ENCODE measurements around the gene TPM4. TPM values are rescaled to one million over a fixed set of nuclear protein-coding genes. Genes with fewer than 3 reads are reported as not detected.
A peak's percentile ranks its signal among the peaks of the same experiment; 100 is the strongest.
"Not testable (repeated sequence)": the region's sequence is repeated elsewhere in the genome, so short reads cannot be mapped to it uniquely, and the experiment has no call there.

TPM4 gene
- total RNA-seq: 100 to 1,000 TPM; 167 to 609 (median 275) TPM
- polyA plus RNA-seq: 100 to 1,000 TPM; 185 to 475 (median 427) TPM
- long read RNA-seq, donor 1, transcript TPM4-201 (8 exons, 2,666 nt): minor isoform, 50 of 243 reads
- long read RNA-seq, donor 1, transcript TPM4-213 (1 exons, 2,672 nt): major isoform, 81 of 243 reads
- long read RNA-seq, donor 1, partial matches to known transcripts: 111 of 243 reads
- long read RNA-seq, donor 1, other reads (novel, unspliced or antisense): 0 of 243 reads
- long read RNA-seq, donor 2, transcript TPM4-201 (8 exons, 2,666 nt): major isoform, 78 of 262 reads
- long read RNA-seq, donor 2, transcript TPM4-213 (1 exons, 2,672 nt): minor isoform, 58 of 262 reads
- long read RNA-seq, donor 2, partial matches to known transcripts: 117 of 262 reads
- long read RNA-seq, donor 2, other reads (novel, unspliced or antisense): 7 of 262 reads
- long read RNA-seq, donor 3, transcript TPM4-201 (8 exons, 2,666 nt): major isoform, 45 of 139 reads
- long read RNA-seq, donor 3, transcript TPM4-213 (1 exons, 2,672 nt): minor isoform, 44 of 139 reads
- long read RNA-seq, donor 3, partial matches to known transcripts: 42 of 139 reads
- long read RNA-seq, donor 3, other reads (novel, unspliced or antisense): 7 of 139 reads
- long read RNA-seq, donor 4, transcript TPM4-213 (1 exons, 2,672 nt): major isoform, 5 of 9 reads
- long read RNA-seq, donor 4, partial matches to known transcripts: 0 of 9 reads
- long read RNA-seq, donor 4, other reads (novel, unspliced or antisense): 0 of 9 reads
- long read RNA-seq, donor 5, transcript TPM4-213 (1 exons, 2,672 nt): major isoform, 100 of 332 reads
- long read RNA-seq, donor 5, transcript TPM4-201 (8 exons, 2,666 nt): minor isoform, 98 of 332 reads
- long read RNA-seq, donor 5, partial matches to known transcripts: 99 of 332 reads
- long read RNA-seq, donor 5, other reads (novel, unspliced or antisense): 29 of 332 reads
- long read RNA-seq, donor 6, transcript TPM4-201 (8 exons, 2,666 nt): major isoform, 136 of 577 reads
- long read RNA-seq, donor 6, transcript TPM4-213 (1 exons, 2,672 nt): minor isoform, 129 of 577 reads
- long read RNA-seq, donor 6, transcript TPM4-206 (4 exons, 877 nt): minor isoform, 5 of 577 reads
- long read RNA-seq, donor 6, partial matches to known transcripts: 282 of 577 reads
- long read RNA-seq, donor 6, other reads (novel, unspliced or antisense): 21 of 577 reads
- long read RNA-seq, donor 7, transcript TPM4-201 (8 exons, 2,666 nt): minor isoform, 80 of 258 reads
- long read RNA-seq, donor 7, transcript TPM4-213 (1 exons, 2,672 nt): major isoform, 119 of 258 reads
- long read RNA-seq, donor 7, partial matches to known transcripts: 51 of 258 reads
- long read RNA-seq, donor 7, other reads (novel, unspliced or antisense): 5 of 258 reads
- long read RNA-seq, donor 8, transcript TPM4-213 (1 exons, 2,672 nt): major isoform, 93 of 257 reads
- long read RNA-seq, donor 8, transcript TPM4-201 (8 exons, 2,666 nt): minor isoform, 54 of 257 reads
- long read RNA-seq, donor 8, partial matches to known transcripts: 88 of 257 reads
- long read RNA-seq, donor 8, other reads (novel, unspliced or antisense): 20 of 257 reads
- long read RNA-seq, donor 9, transcript TPM4-201 (8 exons, 2,666 nt): minor isoform, 59 of 241 reads
- long read RNA-seq, donor 9, transcript TPM4-213 (1 exons, 2,672 nt): major isoform, 99 of 241 reads
- long read RNA-seq, donor 9, partial matches to known transcripts: 77 of 241 reads
- long read RNA-seq, donor 9, other reads (novel, unspliced or antisense): 5 of 241 reads
- long read RNA-seq, donor 10, transcript TPM4-201 (8 exons, 2,666 nt): major isoform, 19 of 57 reads
- long read RNA-seq, donor 10, transcript TPM4-213 (1 exons, 2,672 nt): major isoform, 19 of 57 reads
- long read RNA-seq, donor 10, transcript TPM4-206 (4 exons, 877 nt): minor isoform, 5 of 57 reads
- long read RNA-seq, donor 10, partial matches to known transcripts: 14 of 57 reads
- long read RNA-seq, donor 10, other reads (novel, unspliced or antisense): 0 of 57 reads

DNA sequence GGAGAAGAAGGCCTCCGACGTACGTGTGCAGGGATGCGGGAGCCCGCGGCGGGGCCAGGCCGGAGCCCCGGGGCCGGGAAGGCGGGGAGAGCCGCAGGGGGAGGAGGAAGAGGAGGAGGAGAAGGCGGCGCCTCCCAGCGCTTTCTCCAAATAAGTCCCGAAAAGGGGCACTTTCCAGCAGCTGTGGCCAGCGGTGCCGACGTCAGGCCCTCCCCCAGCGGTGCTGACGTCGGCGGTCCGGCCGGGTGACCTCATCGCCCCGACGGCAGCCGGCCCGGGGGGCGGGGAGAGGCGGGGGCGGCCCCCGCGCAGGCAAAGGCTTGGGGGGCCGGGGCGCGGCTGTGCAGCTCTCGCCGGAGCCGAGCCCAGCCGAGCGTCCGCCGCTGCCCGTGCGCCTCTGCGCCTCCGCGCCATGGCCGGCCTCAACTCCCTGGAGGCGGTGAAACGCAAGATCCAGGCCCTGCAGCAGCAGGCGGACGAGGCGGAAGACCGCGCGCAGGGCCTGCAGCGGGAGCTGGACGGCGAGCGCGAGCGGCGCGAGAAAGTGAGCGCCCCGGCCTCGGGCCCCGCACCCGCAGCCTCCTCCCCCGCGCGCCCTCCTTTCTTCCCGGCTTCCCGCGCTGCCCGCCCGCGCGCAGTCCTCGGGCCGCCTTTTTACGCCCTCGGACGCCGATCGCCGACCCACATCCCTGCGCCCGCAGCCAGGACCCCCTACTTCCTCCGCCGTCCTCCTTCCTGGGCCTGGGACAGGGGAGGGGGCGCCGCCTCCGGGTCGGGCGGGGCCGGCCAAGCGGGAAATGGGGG lies at the start of gene TPM4:
Gene TPM4 (plus strand): TSS at position 342 of the 804 bp plus-strand sequence. CDS start 71 bp downstream, at position 413.
- no peaks in the 10 kb centered on the region for H3K27me3 ChIP-seq
- peak; percentile 84 to 97 for DNase-seq
- intact Hi-C loops (cut with DNase I; ENCODE audit: low total_unique reads): no loop called here
- no peaks in the 10 kb centered on the region for H3K9me3 ChIP-seq
- H3K4me3 ChIP-seq: peak within 1 kb of the TSS; percentile 56 to 98 (median 82)
- peak within 1 kb of the TSS; percentile 84 to 100 (median 100) for H3K27ac ChIP-seq
- H3K36me3 ChIP-seq: peaks cover under 1 to 23% (median 11%) of the 10 kb centered on the region in 4 donors
- 0 to 1% (median 0%) methylated on average over 21 to 101 of the region's 101 CpGs for WGBS, 5 donors
- peaks cover 28 to 83% (median 69%) of the 10 kb centered on the region in 4 donors for H3K4me1 ChIP-seq
- TF ChIP-seq EP300 (IDR thresholded peaks at IDR 0.05) (peak; percentile 95), POLR2AphosphoS5 (IDR thresholded peaks at IDR 0.05) (peak; percentile 59 to 92 (median 88)), POLR2A (IDR thresholded peaks at IDR 0.05) (peak in 2 of 4 donors; percentile 8 to 17)
- TF ChIP-seq, protein P1, sequence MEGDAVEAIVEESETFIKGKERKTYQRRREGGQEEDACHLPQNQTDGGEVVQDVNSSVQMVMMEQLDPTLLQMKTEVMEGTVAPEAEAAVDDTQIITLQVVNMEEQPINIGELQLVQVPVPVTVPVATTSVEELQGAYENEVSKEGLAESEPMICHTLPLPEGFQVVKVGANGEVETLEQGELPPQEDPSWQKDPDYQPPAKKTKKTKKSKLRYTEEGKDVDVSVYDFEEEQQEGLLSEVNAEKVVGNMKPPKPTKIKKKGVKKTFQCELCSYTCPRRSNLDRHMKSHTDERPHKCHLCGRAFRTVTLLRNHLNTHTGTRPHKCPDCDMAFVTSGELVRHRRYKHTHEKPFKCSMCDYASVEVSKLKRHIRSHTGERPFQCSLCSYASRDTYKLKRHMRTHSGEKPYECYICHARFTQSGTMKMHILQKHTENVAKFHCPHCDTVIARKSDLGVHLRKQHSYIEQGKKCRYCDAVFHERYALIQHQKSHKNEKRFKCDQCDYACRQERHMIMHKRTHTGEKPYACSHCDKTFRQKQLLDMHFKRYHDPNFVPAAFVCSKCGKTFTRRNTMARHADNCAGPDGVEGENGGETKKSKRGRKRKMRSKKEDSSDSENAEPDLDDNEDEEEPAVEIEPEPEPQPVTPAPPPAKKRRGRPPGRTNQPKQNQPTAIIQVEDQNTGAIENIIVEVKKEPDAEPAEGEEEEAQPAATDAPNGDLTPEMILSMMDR (IDR thresholded peaks at IDR 0.05): peak in 1 of 7 experiments; percentile 3

DNA sequence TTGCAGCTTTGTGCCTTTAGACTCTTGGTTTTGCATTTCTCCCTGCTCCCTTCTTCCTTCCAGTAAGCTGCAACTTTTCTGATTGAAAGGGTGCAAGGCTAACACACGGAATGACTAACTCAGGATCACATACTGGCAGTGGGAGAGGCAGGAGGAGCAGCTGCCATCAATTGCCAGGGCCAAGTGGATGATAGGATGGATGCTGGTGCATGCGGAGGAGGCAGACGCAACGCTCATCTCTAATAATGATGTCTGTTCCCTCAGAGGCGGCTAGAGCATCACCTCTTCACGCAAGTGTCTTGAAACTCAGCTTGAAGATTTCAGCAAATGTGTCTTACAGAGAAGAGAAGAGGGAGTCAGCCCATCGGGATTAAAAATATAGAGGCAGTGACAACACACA lies 49.5 kb upstream of the TPM4 start:
- Histone ChIP-seq H3K27ac (no peak overlapping the region), H3K4me3 (no peak overlapping the region), H3K9me3 (no peaks in the 10 kb centered on the region), H3K27me3 (no peaks in the 10 kb centered on the region), H3K36me3 (no peaks in the 10 kb centered on the region), H3K4me1 (no peaks in the 10 kb centered on the region)
- 78 to 84% (median 80%) methylated on average over 7 of the region's 7 CpGs for WGBS, 5 donors
- TF ChIP-seq POLR2A (IDR thresholded peaks at IDR 0.05) (no peak), EP300 (IDR thresholded peaks at IDR 0.05) (no peak)
- TF ChIP-seq, protein P1 (IDR thresholded peaks at IDR 0.05): no peak
- intact Hi-C loops (cut with DNase I; ENCODE audit: low total_unique reads): no loop called here
- no peak for DNase-seq

DNA sequence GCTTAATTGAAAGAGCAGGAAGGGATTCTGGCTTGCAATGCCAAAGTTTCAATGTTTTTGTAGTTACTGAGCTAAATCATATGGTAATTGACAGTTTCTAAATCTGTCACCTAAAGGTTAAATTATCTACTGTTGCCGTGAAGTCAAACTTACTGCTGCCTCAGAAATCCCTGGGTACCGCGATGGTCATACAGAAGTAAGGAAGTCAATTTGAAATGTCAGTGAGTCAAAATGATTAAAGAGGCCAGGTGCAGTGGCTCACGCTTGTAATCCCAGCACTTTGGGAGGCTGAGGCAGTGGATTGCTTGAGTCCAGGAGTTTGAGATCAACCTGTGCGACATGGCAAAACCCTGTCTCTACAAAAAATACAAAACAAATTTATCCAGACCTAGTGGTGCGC lies 48.8 kb upstream of the TPM4 start:
- no peak overlapping the region for H3K4me3 ChIP-seq
- DNase-seq: no peak
- intact Hi-C loops (cut with DNase I; ENCODE audit: low total_unique reads): no loop called here
- H3K27ac ChIP-seq: no peak overlapping the region
- no peaks in the 10 kb centered on the region for H3K27me3 ChIP-seq
- H3K4me1 ChIP-seq: no peaks in the 10 kb centered on the region
- TF ChIP-seq POLR2A (IDR thresholded peaks at IDR 0.05) (no peak), EP300 (IDR thresholded peaks at IDR 0.05) (no peak), POLR2AphosphoS5 (IDR thresholded peaks at IDR 0.05) (no peak)
- TF ChIP-seq, protein P1 (IDR thresholded peaks at IDR 0.05): no peak
- H3K9me3 ChIP-seq: no peaks in the 10 kb centered on the region
- no peaks in the 10 kb centered on the region for H3K36me3 ChIP-seq
- 36 to 57% (median 55%) methylated on average over 6 of the region's 6 CpGs for WGBS, 5 donors

DNA sequence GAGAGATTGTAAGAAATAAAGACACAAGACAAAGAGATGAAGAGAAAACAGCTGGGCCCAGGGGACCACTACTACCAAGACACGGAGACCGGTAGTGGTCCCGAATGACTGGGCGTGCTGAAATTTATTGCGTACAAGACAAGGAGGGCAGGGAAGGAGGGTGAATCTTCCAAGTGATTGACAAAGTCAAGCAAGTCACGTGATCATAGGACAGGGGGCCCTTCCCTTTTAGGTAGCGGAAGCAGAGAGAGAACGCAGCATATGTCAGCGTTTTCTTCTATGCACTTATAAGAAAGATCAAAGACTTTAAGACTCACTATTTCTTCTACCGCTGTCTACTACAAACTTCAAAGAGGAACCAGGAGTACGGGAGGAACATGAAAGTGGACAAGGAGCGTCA lies 46.1 kb upstream of the TPM4 start:
- H3K4me1 ChIP-seq; DNase-seq; H3K4me3 ChIP-seq; H3K27ac ChIP-seq; H3K36me3 ChIP-seq; intact Hi-C loops (cut with DNase I; ENCODE audit: low total_unique reads); H3K27me3 ChIP-seq; H3K9me3 ChIP-seq: not testable (repeated sequence)
- 84 to 92% (median 88%) methylated on average over 12 of the region's 12 CpGs for WGBS, 5 donors
